Effector memory CD8-positive, alpha-beta T cell (primary cell): ENCODE results near the gene HOXB5.

Experiments
- ATAC-seq: fragments of 150-1000 bp; cut with Tn5 transposase; replicated peaks from 2 replicates; pipeline ENCODE4 v1.10.0; 2021; ENCODE audit warnings: mild to moderate bottlenecking, moderate library complexity
- DNase-seq, 3 experiments: peaks; one replicate each; pipeline ENCODE4 v3.0.0; 2021
- H3K27ac Mint-ChIP-seq, 2 donors: one replicate each; pipeline ENCODE4 v1.8.0; 2022; ENCODE audit warnings: mild to moderate bottlenecking in 2 of 2, mixed read lengths in 2 of 2, moderate library complexity in 2 of 2
- H3K27me3 Mint-ChIP-seq, 2 donors: one replicate each; pipeline ENCODE4 v1.8.0; 2022; ENCODE audit warnings: mixed read lengths in 2 of 2
- H3K36me3 Mint-ChIP-seq: one replicate; pipeline ENCODE4 v1.8.0; 2022; ENCODE audit warnings: mild to moderate bottlenecking, moderate library complexity, mixed read lengths; ENCODE audit not compliant: insufficient read depth
- H3K4me1 Mint-ChIP-seq, 2 donors: one replicate each; pipeline ENCODE4 v1.8.0; 2022; ENCODE audit warnings: low read depth in 2 of 2, mixed read lengths in 2 of 2
- H3K4me3 Mint-ChIP-seq, 2 donors: one replicate each; pipeline ENCODE4 v1.8.0; 2022; ENCODE audit warnings: mild to moderate bottlenecking in 2 of 2, mixed read lengths in 2 of 2, moderate library complexity in 2 of 2
- H3K9me3 Mint-ChIP-seq, 2 donors: one replicate each; pipeline ENCODE4 v1.8.0; 2022; ENCODE audit warnings: mixed read lengths in 2 of 2

HOXB5 gene

GRCh38 chr17:48590607-48591161 lies 2.9 kb downstream of the HOXB5 start:
- Mint-ChIP-seq H3K27ac (no peak overlapping the region), H3K4me1 (peaks cover 22 to 25% of the 10 kb centered on the region in 2 donors)
- ATAC-seq: no peak

GRCh38 chr17:48589831-48590606 lies 3.6 kb downstream of the HOXB5 start, which contains the start of gene HOXB3:
Gene HOXB3, minus strand, starts transcription at chr17:48590241. Its CDS starts 37,767 bp downstream, at chr17:48552474.
- DNase-seq (no peak), ATAC-seq (no peak)
- Mint-ChIP-seq H3K9me3 (no peaks in the 10 kb centered on the region), H3K4me1 (peaks cover 28 to 30% of the 10 kb centered on the region in 2 donors), H3K27ac (no peak within 1 kb of the TSS), H3K27me3 (peaks cover 35 to 79% of the 10 kb centered on the region in 2 donors), H3K36me3 (peaks cover 7% of the 10 kb centered on the region), H3K4me3 (no peak within 1 kb of the TSS)

More at GRCh38 chr17:48590607-48591161, 2.9 kb downstream of the HOXB5 start:
- no peak for DNase-seq
- peaks cover 42 to 80% of the 10 kb centered on the region in 2 donors for H3K27me3 Mint-ChIP-seq
- H3K4me3 Mint-ChIP-seq: no peak overlapping the region
- H3K9me3 Mint-ChIP-seq: no peaks in the 10 kb centered on the region
- peaks cover 4% of the 10 kb centered on the region for H3K36me3 Mint-ChIP-seq

- H3K27ac Mint-ChIP-seq: no peak overlapping the region
- no peaks in the 10 kb centered on the region for H3K9me3 Mint-ChIP-seq
- H3K36me3 Mint-ChIP-seq: peaks cover 5% of the 10 kb centered on the region
- H3K4me1 Mint-ChIP-seq: peaks cover 31 to 34% of the 10 kb centered on the region in 2 donors
- DNase-seq (no peak), ATAC-seq (no peak)
- H3K4me3 Mint-ChIP-seq: no peak overlapping the region
- H3K27me3 Mint-ChIP-seq: peaks cover 34 to 79% of the 10 kb centered on the region in 2 donors
Measured at GRCh38 chr17:48589060-48589830, 4.3 kb downstream of the HOXB5 start.

- H3K27ac Mint-ChIP-seq: no peak overlapping the region
- no peak for DNase-seq
- peaks cover 36 to 79% of the 10 kb centered on the region in 2 donors for H3K27me3 Mint-ChIP-seq
- no peaks in the 10 kb centered on the region for H3K9me3 Mint-ChIP-seq
- no peak for ATAC-seq
- peaks cover 28% of the 10 kb centered on the region in 2 donors for H3K4me1 Mint-ChIP-seq
- no peak overlapping the region for H3K4me3 Mint-ChIP-seq
- H3K36me3 Mint-ChIP-seq: peaks cover 5% of the 10 kb centered on the region
Measured at GRCh38 chr17:48588528-48588927, 5.1 kb downstream of the HOXB5 start.

GRCh38 chr17:48588074-48588415 lies 5.5 kb downstream of the HOXB5 start:
- H3K4me1 Mint-ChIP-seq: peaks cover 23% of the 10 kb centered on the region in 2 donors

GRCh38 chr17:48587276-48588073 lies 6.1 kb downstream of the HOXB5 start:
- Mint-ChIP-seq H3K27ac (no peak overlapping the region), H3K4me3 (peak overlapping the region; percentile 29 to 97)
- ATAC-seq: no peak

More at GRCh38 chr17:48588074-48588415, 5.5 kb downstream of the HOXB5 start:
- DNase-seq (no peak), ATAC-seq (no peak)
- H3K27ac Mint-ChIP-seq: no peak overlapping the region
- H3K36me3 Mint-ChIP-seq: peaks cover 6% of the 10 kb centered on the region
- no peaks in the 10 kb centered on the region for H3K9me3 Mint-ChIP-seq
- H3K4me3 Mint-ChIP-seq: no peak overlapping the region
- peaks cover 36 to 79% of the 10 kb centered on the region in 2 donors for H3K27me3 Mint-ChIP-seq

GRCh38 chr17:48586355-48587258 lies 7.0 kb downstream of the HOXB5 start:
- ATAC-seq: peak; percentile 44
- DNase-seq: no peak

More at GRCh38 chr17:48587276-48588073, 6.1 kb downstream of the HOXB5 start:
- H3K36me3 Mint-ChIP-seq: peaks cover 7% of the 10 kb centered on the region
- no peak for DNase-seq
- H3K27me3 Mint-ChIP-seq: peaks cover 36 to 79% of the 10 kb centered on the region in 2 donors
- H3K4me1 Mint-ChIP-seq: peaks cover 18% of the 10 kb centered on the region in 2 donors
- no peaks in the 10 kb centered on the region for H3K9me3 Mint-ChIP-seq

GRCh38 chr17:48584223-48584741 lies 9.3 kb downstream of the HOXB5 start:
- H3K36me3 Mint-ChIP-seq: peaks cover 11% of the 10 kb centered on the region
- peaks cover 60 to 85% of the 10 kb centered on the region in 2 donors for H3K27me3 Mint-ChIP-seq
- peaks cover 18 to 23% of the 10 kb centered on the region in 2 donors for H3K4me1 Mint-ChIP-seq
- H3K4me3 Mint-ChIP-seq: peak overlapping the region; percentile 37 to 91
- H3K27ac Mint-ChIP-seq: peak overlapping the region in 1 of 2 donors; percentile 83
- DNase-seq: no peak
- H3K9me3 Mint-ChIP-seq: no peaks in the 10 kb centered on the region
- no peak for ATAC-seq

More at GRCh38 chr17:48586355-48587258, 7.0 kb downstream of the HOXB5 start:
- peak overlapping the region; percentile 91 to 97 for H3K4me3 Mint-ChIP-seq
- H3K27me3 Mint-ChIP-seq: peaks cover 37 to 79% of the 10 kb centered on the region in 2 donors
- peaks cover 7% of the 10 kb centered on the region for H3K36me3 Mint-ChIP-seq
- peak overlapping the region; percentile 83 to 90 for H3K27ac Mint-ChIP-seq
- no peaks in the 10 kb centered on the region for H3K9me3 Mint-ChIP-seq
- peaks cover 18 to 21% of the 10 kb centered on the region in 2 donors for H3K4me1 Mint-ChIP-seq

GRCh38 chr17:48583708-48584222 lies 9.8 kb downstream of the HOXB5 start:
- DNase-seq (no peak), ATAC-seq (no peak)
- peaks cover 12% of the 10 kb centered on the region for H3K36me3 Mint-ChIP-seq
- H3K4me1 Mint-ChIP-seq: peaks cover 22 to 28% of the 10 kb centered on the region in 2 donors
- H3K27ac Mint-ChIP-seq: no peak overlapping the region
- peaks cover 65 to 90% of the 10 kb centered on the region in 2 donors for H3K27me3 Mint-ChIP-seq
- H3K9me3 Mint-ChIP-seq: no peaks in the 10 kb centered on the region
- peak overlapping the region in 1 of 2 donors; percentile 37 for H3K4me3 Mint-ChIP-seq

- H3K27me3 Mint-ChIP-seq: peaks cover 65 to 90% of the 10 kb centered on the region in 2 donors
- no peaks in the 10 kb centered on the region for H3K9me3 Mint-ChIP-seq
- ATAC-seq (no peak), DNase-seq (no peak)
- H3K4me3 Mint-ChIP-seq: peak overlapping the region; percentile 53 to 57
- H3K4me1 Mint-ChIP-seq: peaks cover 26 to 30% of the 10 kb centered on the region in 2 donors
- no peak overlapping the region for H3K27ac Mint-ChIP-seq
- H3K36me3 Mint-ChIP-seq: peaks cover 17% of the 10 kb centered on the region
Measured at GRCh38 chr17:48582750-48583069, 10.9 kb downstream of the HOXB5 start.

GRCh38 chr17:48579760-48580554 lies 13.6 kb downstream of the HOXB5 start:
- H3K27ac Mint-ChIP-seq: peak overlapping the region in 1 of 2 donors; percentile 92
- H3K4me1 Mint-ChIP-seq: peaks cover 16% of the 10 kb centered on the region in 2 donors
- H3K36me3 Mint-ChIP-seq: peaks cover 12% of the 10 kb centered on the region
- peaks cover 51 to 64% of the 10 kb centered on the region in 2 donors for H3K27me3 Mint-ChIP-seq
- ATAC-seq (no peak), DNase-seq (no peak)
- no peaks in the 10 kb centered on the region for H3K9me3 Mint-ChIP-seq
- peak overlapping the region; percentile 90 to 94 for H3K4me3 Mint-ChIP-seq
